ENCODE data around the gene MKX.

DNA sequence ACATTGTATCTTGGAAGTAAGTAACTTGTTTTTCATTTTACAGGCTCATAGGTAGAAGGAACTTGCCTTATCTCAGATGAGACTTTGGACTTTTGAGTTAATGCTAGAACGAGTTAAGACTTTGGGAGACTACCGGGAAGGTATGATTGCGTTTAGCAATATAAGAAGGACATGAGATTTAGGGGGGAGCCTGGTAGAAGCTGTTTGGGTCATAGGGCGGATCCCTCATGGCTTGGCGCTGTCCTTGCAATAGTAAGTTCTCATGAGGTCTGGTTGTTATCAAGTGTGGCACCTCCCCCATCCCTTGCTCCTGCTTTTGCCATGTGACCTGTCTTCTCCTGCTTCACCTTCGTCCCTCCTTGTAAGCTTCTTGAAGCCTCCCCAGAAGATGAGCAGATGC, 110.3 kb downstream of the MKX start:
- TF ChIP-seq, protein P1, sequence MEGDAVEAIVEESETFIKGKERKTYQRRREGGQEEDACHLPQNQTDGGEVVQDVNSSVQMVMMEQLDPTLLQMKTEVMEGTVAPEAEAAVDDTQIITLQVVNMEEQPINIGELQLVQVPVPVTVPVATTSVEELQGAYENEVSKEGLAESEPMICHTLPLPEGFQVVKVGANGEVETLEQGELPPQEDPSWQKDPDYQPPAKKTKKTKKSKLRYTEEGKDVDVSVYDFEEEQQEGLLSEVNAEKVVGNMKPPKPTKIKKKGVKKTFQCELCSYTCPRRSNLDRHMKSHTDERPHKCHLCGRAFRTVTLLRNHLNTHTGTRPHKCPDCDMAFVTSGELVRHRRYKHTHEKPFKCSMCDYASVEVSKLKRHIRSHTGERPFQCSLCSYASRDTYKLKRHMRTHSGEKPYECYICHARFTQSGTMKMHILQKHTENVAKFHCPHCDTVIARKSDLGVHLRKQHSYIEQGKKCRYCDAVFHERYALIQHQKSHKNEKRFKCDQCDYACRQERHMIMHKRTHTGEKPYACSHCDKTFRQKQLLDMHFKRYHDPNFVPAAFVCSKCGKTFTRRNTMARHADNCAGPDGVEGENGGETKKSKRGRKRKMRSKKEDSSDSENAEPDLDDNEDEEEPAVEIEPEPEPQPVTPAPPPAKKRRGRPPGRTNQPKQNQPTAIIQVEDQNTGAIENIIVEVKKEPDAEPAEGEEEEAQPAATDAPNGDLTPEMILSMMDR (IDR thresholded peaks at IDR 0.05), result no peak
- TF ChIP-seq POLR2A (IDR thresholded peaks at IDR 0.05) (no peak), EP300 (IDR thresholded peaks at IDR 0.05) (no peak)
